GM12875 (cell line): Measurements from ENCODE around the gene PFDN2.

Experiments used
- H3K4me3 ChIP-seq: one replicate; pipeline ENCODE4 v1.5.1; 2011; ENCODE audit warnings: low read depth, low read length, control low read depth
- TF ChIP-seq, protein P1 (sequence below): IDR thresholded peaks from 2 replicates; pipeline ENCODE4 v1.5.1; 2011; ENCODE audit warnings: low read depth, mild to moderate bottlenecking, control low read depth, inconsistent platforms, low read length, moderate library complexity, borderline replicate concordance; ENCODE audit not compliant: insufficient read depth

PFDN2 gene

DNA sequence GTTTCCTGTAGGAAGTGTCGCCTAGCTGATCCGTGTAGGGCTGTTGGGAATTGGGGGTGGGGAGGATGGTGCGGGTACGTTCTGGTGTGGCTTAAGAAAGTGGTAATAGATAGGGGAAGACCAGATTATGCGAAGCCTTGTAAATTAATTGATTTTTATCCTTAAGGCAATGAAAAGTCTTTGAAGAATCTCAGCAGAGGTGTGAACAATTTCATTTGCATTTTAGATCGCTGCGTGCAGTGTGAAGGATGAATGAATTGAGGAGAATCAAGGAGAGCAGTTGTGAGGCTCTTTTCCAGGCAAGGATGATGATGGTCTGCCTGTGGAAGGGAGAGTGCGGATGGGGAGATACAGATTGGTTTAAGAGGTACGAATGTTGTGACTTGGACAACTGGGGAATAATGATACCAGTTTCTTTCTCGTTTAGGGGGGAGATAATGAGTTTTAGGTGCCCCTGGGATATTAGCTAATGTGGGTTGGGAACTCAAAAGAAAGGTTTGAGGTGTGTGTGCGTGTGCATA, 15.4 kb upstream of the PFDN2 start:
- TF ChIP-seq, protein P1, sequence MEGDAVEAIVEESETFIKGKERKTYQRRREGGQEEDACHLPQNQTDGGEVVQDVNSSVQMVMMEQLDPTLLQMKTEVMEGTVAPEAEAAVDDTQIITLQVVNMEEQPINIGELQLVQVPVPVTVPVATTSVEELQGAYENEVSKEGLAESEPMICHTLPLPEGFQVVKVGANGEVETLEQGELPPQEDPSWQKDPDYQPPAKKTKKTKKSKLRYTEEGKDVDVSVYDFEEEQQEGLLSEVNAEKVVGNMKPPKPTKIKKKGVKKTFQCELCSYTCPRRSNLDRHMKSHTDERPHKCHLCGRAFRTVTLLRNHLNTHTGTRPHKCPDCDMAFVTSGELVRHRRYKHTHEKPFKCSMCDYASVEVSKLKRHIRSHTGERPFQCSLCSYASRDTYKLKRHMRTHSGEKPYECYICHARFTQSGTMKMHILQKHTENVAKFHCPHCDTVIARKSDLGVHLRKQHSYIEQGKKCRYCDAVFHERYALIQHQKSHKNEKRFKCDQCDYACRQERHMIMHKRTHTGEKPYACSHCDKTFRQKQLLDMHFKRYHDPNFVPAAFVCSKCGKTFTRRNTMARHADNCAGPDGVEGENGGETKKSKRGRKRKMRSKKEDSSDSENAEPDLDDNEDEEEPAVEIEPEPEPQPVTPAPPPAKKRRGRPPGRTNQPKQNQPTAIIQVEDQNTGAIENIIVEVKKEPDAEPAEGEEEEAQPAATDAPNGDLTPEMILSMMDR = no peak
- peak overlapping the region; percentile 92 for H3K4me3 ChIP-seq

DNA sequence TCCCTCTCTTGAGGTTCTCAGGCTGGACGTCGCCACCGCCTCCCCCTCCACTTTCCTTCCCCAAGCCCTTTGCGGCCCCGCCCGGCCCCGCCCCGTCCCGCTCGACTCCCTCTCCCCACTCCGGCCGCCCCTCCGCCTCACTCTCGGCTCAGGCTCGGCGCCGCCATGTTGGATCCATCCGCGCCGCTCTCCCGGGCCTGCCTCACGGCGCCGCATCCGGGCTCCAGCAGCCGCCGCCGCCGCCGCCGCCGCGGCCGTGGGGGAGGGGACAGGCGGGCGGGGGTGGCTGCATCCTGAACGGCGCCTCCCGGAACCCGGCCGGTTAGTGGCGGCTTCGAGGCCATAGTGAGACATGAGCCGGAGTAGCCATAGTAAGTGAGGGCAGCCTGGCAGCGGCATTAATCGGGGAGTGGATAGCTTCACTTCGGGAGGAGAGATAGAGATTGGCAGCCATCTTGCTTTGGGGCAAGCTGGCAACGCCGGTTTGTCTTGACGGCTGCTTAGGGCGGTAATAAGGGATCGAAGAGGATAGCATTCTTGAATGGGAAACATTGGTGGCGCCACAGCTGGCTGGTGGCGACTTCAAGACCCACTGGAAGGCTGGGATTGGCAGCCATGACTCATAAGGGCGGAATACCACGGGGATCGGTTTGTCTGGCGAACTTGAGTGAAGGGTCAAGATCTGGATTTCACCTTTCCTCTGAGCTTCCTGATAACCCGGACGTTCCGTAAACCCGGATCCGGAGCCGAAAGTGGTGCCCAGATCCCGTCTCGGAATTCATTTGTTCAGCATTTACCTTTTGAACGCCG, 14.8 kb upstream of the PFDN2 start, which contains the start of gene DEDD:
Gene DEDD, minus strand, starts transcription at position 258 of the 810 bp plus-strand sequence. CDS start 8,205 bp downstream, outside the sequence.
- TF ChIP-seq, protein P1 = no peak
- peak within 1 kb of the TSS; percentile 92 for H3K4me3 ChIP-seq

DNA sequence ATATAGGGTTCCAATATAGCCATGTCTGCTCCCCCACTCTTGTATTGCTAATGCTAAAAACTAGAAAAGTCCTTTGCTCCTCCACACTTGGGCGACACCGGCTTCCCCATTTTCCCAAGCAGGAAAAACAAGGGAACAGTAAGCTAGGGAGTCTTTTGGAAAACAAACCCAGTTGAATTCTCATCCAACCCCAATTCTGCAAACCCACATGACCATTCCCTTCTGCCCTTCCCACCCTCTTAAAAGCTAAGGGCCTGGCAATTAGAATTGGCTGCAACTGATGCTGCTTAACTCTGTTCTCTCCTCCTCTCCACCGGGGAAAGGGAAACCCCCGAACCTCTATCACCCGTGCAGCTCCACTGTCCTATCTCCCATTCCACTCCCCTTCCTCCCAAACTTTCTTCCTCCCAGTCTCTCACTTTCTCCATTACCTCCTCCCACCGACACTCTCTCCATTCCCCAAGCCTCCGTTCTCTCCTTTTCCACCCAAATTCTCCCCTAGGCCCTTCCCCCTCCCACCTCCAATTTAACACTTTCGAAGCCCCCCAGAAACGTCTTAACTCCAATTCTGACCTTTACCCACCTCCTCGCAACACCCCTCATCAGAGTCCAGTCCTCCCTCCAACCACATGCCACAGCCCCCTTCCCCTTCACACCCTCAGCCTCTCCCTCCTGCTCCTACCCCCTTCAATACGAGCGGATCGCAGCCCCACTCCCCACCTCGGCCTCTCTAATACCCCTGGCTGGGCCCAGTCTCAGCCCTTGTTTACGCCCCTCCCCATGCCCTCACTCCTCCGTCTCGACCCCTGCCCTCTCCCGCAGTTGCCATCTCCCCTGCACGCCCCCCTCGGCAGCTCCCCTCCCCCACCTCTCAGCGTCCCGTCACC, 13.9 kb upstream of the PFDN2 start:
- TF ChIP-seq, protein P1 = no peak
- peak overlapping the region; percentile 92 for H3K4me3 ChIP-seq

GRCh38 chr1:161130266-161130665, 12.4 kb upstream of the PFDN2 start:
- TF ChIP-seq, protein P1 = no peak
- no peak overlapping the region for H3K4me3 ChIP-seq

- H3K4me3 ChIP-seq = no peak overlapping the region
- TF ChIP-seq, protein P1 = no peak
These were observed 11.0 kb upstream of the PFDN2 start for GRCh38 chr1:161128591-161129420.

- TF ChIP-seq, protein P1 = no peak
- H3K4me3 ChIP-seq = no peak overlapping the region
These were observed 9.8 kb upstream of the PFDN2 start for GRCh38 chr1:161127649-161128048.
